ENCODE measurements around the gene ACP7. TPM values are rescaled to one million over a fixed set of nuclear protein-coding genes. Genes with fewer than 3 reads are reported as not detected.

The ACP7 gene
- total and polyA plus RNA-seq, 9 of the 15 experiments (the other 6 are each of a cell fraction or from before 2014, with no cell fraction given), result not detected

DNA sequence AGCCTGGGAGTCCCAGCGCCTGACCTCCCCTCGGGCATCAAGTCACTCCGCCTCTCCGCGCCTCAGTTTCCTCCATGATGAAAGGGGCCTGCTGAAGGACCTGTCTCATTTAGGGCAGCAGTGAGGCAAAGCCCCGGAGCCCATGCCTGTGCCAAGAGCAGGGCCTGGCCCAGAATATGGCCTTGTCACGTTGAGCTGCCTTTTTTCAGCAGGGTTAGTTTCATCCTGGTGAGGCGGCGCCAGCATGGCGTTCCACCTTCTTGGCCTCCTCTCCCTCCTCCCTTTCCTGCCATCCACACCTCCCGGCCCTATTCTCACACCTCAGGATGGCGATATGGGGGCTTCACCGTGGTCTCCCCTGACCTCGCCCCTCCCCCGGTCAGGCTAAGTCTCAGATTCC is 71.6 kb downstream of the ACP7 start:
- H3K9ac ChIP-seq (ENCODE audit: insufficient read depth in 1 of 2, low read depth in 2 of 2, low read length in 2 of 2), result peak overlapping the region in 1 of 2 experiments; percentile 79; a peak in 2 of 4 replicates
- no peak overlapping the region for H2AFZ ChIP-seq (ENCODE audit: low read depth, low read length)
- H3K4me2 ChIP-seq (ENCODE audit: insufficient read depth, low read length), result no peak overlapping the region
- FAIRE-seq, result no peak
- H3K4me3 ChIP-seq, result no peak overlapping the region
- no peaks in the 10 kb centered on the region for H3K27me3 ChIP-seq (ENCODE audit: control insufficient read depth in 2 of 2, insufficient read depth in 2 of 2, low read length in 2 of 2)
- intact Hi-C loops (cut with micrococcal nuclease) (no loop called here), in situ Hi-C loops (cut with MboI) (no loop called here)
- no peak overlapping the region for H3K27ac ChIP-seq (ENCODE audit: extremely low read depth, low read depth, low read length)
- ChIA-PET CTCF (ENCODE audit: low intra/inter-chr PET ratio) (no interaction called here), POLR2A (interaction anchor here (0.6 to 2.4 kb wide), 4 partner anchors 11 to 200 kb away, joined by 3 to 13 read pairs (median 4); no protein-coding TSS in a partner anchor)
- no peaks in the 10 kb centered on the region for H3K9me3 ChIP-seq (replicated peaks; ENCODE audit: control insufficient read depth, insufficient read depth, low read depth, low read length)
- no peak for ATAC-seq
- peaks cover 41 to 63% of the 10 kb centered on the region in 2 experiments for H3K4me1 ChIP-seq (replicated peaks in 1 of 2; ENCODE audit: control insufficient read depth in 2 of 2, insufficient read depth in 2 of 2, low read length in 2 of 2)
- BruUV-seq (replicated peaks), result no TSS peak
- H3K9me1 ChIP-seq (ENCODE audit: control insufficient read depth, insufficient read depth, low read length), result peaks cover 7% of the 10 kb centered on the region
- H3K36me3 ChIP-seq (ENCODE audit: control insufficient read depth, insufficient read depth, low read length), result peaks cover 5% of the 10 kb centered on the region; the same call in 1 of the 3 replicates
- DNase-seq (ENCODE audit: extremely low read depth in 1 of 4, low spot score in 3 of 4), result no peak
- WGBS (ENCODE audit: insufficient coverage, low coverage, missing lambda C conversion rate), result 82% methylated on average over 15 of the region's 15 CpGs
- peaks cover 19% of the 10 kb centered on the region for H4K20me1 ChIP-seq (replicated peaks; ENCODE audit: control insufficient read depth, insufficient read depth, low read length)
- TF ChIP-seq XRCC4 (IDR thresholded peaks at IDR 0.05; ENCODE audit: extremely low read depth, insufficient read depth, insufficient read length) (no peak), ESRRB (CRISPR knock-in tag; IDR thresholded peaks at IDR 0.05; ENCODE audit: borderline replicate concordance) (no peak)
- peaks cover 56% of the 10 kb centered on the region for H3K79me2 ChIP-seq (ENCODE audit: control insufficient read depth, insufficient read depth, low read length)

GRCh38 chr19:39156326-39157230 is 72.4 kb downstream of the ACP7 start:
- in situ Hi-C loops (cut with MboI), result no loop called here
- POLR2A ChIA-PET, result interaction anchor here (1.6 kb wide), 1 partner anchor 23 kb away, joined by 6 read pairs; no protein-coding TSS in a partner anchor
- no peak overlapping the region for H2AFZ ChIP-seq (ENCODE audit: low read depth, low read length)
- TF ChIP-seq EGR1 (conservative IDR thresholded peaks at IDR 0.05), result peak; percentile 36; the same call in 1 of the 2 replicates
- TF ChIP-seq, protein P1, sequence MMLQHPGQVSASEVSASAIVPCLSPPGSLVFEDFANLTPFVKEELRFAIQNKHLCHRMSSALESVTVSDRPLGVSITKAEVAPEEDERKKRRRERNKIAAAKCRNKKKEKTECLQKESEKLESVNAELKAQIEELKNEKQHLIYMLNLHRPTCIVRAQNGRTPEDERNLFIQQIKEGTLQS (IDR thresholded peaks at IDR 0.05), result no peak
- TF ChIP-seq, protein P1 (CRISPR knock-in tag; conservative IDR thresholded peaks at IDR 0.05), result no peak
- TF ChIP-seq, protein P2, sequence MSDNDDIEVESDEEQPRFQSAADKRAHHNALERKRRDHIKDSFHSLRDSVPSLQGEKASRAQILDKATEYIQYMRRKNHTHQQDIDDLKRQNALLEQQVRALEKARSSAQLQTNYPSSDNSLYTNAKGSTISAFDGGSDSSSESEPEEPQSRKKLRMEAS (CRISPR knock-in tag; IDR thresholded peaks at IDR 0.05), result peak; percentile 33; the same call in 1 of the 2 replicates
- 0 out of 2 replicates have a peak, but pooled peaks have one; percentile 18 for TF ChIP-seq POLR2G (IDR thresholded peaks at IDR 0.05; ENCODE audit: low read depth, low read length)
- FAIRE-seq (no peak), DNase-seq (ENCODE audit: extremely low read depth in 1 of 4, low spot score in 3 of 4) (peak; percentile 54 to 74 (median 64)), ATAC-seq (peak; percentile 42)
- H3K4me1 ChIP-seq (replicated peaks in 1 of 2; ENCODE audit: control insufficient read depth in 2 of 2, insufficient read depth in 2 of 2, low read length in 2 of 2), result peaks cover 33 to 63% of the 10 kb centered on the region in 2 experiments
- no peak overlapping the region for H3K4me3 ChIP-seq
- peak overlapping the region in 1 of 2 experiments; percentile 83; a peak in 2 of 4 replicates for H3K9ac ChIP-seq (ENCODE audit: insufficient read depth in 1 of 2, low read depth in 2 of 2, low read length in 2 of 2)
- no peaks in the 10 kb centered on the region for H3K9me3 ChIP-seq (replicated peaks; ENCODE audit: control insufficient read depth, insufficient read depth, low read depth, low read length)
- H3K9me1 ChIP-seq (ENCODE audit: control insufficient read depth, insufficient read depth, low read length), result peaks cover 9% of the 10 kb centered on the region
- BruUV-seq (replicated peaks), result no TSS peak
- intact Hi-C loops (cut with micrococcal nuclease), result no loop called here
- peaks cover 19% of the 10 kb centered on the region for H4K20me1 ChIP-seq (replicated peaks; ENCODE audit: control insufficient read depth, insufficient read depth, low read length)
- CTCF ChIA-PET (ENCODE audit: low intra/inter-chr PET ratio), result no interaction called here
- no peak overlapping the region for H3K27ac ChIP-seq (ENCODE audit: extremely low read depth, low read depth, low read length)
- peaks cover 56% of the 10 kb centered on the region for H3K79me2 ChIP-seq (ENCODE audit: control insufficient read depth, insufficient read depth, low read length)
- 48% methylated on average over 17 of the region's 24 CpGs for WGBS (ENCODE audit: insufficient coverage, low coverage, missing lambda C conversion rate)
- H3K27me3 ChIP-seq (ENCODE audit: control insufficient read depth in 2 of 2, insufficient read depth in 2 of 2, low read length in 2 of 2), result no peaks in the 10 kb centered on the region
- H3K4me2 ChIP-seq (ENCODE audit: insufficient read depth, low read length), result peak overlapping the region; percentile 26
- H3K36me3 ChIP-seq (ENCODE audit: control insufficient read depth, insufficient read depth, low read length), result peaks cover 5% of the 10 kb centered on the region; the same call in 1 of the 3 replicates

Data from K562 (cell line).